ENCODE data around the gene GPHN. TPM values are rescaled to one million over a fixed set of nuclear protein-coding genes. Genes with fewer than 3 reads are reported as not detected.

GPHN gene
- total RNA-seq, 1 donor from 2014 or later: 33.4 TPM

DNA sequence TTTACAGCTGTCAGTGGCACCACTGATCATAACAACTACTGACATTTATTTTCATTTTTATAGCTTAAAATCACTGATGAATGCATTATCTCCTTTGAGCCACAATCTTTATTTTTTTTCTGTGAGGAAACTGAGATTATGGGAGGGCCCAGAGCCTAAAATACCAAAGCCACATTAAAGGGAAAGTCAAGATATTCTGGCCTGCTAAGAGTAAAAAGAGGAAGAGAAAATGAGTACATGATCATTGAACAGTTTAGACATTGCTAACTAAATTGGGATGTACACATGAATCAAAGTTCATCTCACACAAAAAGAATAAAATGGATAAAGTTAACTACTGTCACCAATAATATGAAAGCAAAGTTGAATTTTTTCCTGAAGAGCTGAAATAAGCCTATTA lies 510.8 kb downstream of the GPHN start:
- no peaks in the 10 kb centered on the region for H3K27me3 ChIP-seq (ENCODE audit: low read depth)
- intact Hi-C loops (cut with micrococcal nuclease): no loop called here
- TF ChIP-seq, protein P1, sequence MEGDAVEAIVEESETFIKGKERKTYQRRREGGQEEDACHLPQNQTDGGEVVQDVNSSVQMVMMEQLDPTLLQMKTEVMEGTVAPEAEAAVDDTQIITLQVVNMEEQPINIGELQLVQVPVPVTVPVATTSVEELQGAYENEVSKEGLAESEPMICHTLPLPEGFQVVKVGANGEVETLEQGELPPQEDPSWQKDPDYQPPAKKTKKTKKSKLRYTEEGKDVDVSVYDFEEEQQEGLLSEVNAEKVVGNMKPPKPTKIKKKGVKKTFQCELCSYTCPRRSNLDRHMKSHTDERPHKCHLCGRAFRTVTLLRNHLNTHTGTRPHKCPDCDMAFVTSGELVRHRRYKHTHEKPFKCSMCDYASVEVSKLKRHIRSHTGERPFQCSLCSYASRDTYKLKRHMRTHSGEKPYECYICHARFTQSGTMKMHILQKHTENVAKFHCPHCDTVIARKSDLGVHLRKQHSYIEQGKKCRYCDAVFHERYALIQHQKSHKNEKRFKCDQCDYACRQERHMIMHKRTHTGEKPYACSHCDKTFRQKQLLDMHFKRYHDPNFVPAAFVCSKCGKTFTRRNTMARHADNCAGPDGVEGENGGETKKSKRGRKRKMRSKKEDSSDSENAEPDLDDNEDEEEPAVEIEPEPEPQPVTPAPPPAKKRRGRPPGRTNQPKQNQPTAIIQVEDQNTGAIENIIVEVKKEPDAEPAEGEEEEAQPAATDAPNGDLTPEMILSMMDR (IDR thresholded peaks at IDR 0.05; ENCODE audit: borderline replicate concordance): no peak
- DNase-seq: no peak
- no peak overlapping the region for H3K4me3 ChIP-seq
- no peaks in the 10 kb centered on the region for H3K4me1 ChIP-seq
- peaks cover 6% of the 10 kb centered on the region for H3K36me3 ChIP-seq
- H3K27ac ChIP-seq (replicated peaks): no peak overlapping the region
- no peaks in the 10 kb centered on the region for H3K9me3 ChIP-seq (replicated peaks)

DNA sequence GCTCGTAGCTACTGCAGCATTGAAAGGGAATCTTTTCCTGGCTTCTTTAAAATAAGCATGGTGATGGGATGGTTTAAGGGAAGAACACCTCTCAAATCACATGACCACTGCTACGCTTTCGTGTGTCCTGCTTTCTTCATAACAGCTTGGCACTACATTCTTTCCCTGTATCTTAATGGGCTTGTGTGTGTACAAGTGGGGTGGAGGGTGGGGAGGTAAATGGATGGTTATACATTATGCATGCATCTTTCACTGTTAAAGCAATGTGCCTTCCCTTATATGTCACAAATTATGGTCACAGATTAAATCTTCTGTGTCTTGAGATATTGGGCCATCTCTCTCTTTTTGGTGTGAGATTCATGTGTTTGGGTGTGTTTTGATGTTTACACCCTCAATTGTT lies 511.8 kb downstream of the GPHN start:
- intact Hi-C loops (cut with micrococcal nuclease): no loop called here
- peaks cover 17% of the 10 kb centered on the region for H3K36me3 ChIP-seq
- H3K27me3 ChIP-seq (ENCODE audit: low read depth): no peaks in the 10 kb centered on the region
- H3K27ac ChIP-seq (replicated peaks): no peak overlapping the region
- no peaks in the 10 kb centered on the region for H3K4me1 ChIP-seq
- no peak overlapping the region for H3K4me3 ChIP-seq
- peaks cover 6% of the 10 kb centered on the region for H3K9me3 ChIP-seq (replicated peaks)
- TF ChIP-seq, protein P1 (IDR thresholded peaks at IDR 0.05; ENCODE audit: borderline replicate concordance): no peak
- DNase-seq: no peak

DNA sequence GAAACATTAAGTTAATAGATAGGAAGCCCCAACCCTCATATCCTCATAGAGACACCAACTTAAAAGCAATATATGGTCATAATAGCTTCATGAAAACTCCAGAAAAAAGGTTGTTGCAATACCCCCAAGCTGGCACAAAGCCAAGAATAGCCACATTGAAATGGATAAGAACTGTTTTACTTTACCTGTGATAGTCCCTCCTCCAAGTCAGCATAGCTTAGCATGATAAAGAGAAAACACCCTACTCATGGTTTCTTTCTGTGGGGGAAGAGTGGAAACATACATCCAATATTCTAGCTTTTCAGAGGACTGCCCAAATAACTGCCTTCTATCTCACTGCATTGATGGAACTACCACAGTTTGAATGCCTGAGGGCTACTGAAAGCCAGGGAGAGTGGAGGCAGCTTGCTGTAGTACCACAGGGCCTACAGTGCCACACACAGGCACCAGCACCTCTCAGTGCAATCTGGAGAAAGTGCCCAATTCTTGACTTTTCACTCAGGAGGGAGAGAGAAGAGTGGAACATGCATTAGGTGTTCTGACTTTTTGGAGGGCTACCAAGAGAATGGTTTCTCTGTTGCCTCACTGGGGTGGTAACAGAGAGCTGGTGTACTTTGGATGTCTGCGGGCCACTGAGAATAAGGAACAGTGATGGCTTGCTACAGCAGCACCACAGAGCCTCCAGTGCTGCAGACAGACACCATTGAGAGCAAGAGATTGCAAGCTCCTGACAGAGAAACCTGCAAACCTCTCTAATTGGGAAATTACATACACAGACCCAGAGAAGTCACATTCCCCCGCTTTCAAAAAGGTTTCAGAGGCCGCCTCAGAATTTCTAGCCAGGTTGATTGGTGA lies 524.2 kb downstream of the GPHN start:
- intact Hi-C loops (cut with micrococcal nuclease): no loop called here
- TF ChIP-seq, protein P1 (IDR thresholded peaks at IDR 0.05; ENCODE audit: borderline replicate concordance): no peak
- Histone ChIP-seq H3K27ac (replicated peaks) (no peak overlapping the region), H3K4me3 (no peak overlapping the region), H3K9me3 (replicated peaks) (peaks cover 7% of the 10 kb centered on the region), H3K27me3 (ENCODE audit: low read depth) (no peaks in the 10 kb centered on the region), H3K4me1 (no peaks in the 10 kb centered on the region), H3K36me3 (peaks cover 8% of the 10 kb centered on the region)
- no peak for DNase-seq

DNA sequence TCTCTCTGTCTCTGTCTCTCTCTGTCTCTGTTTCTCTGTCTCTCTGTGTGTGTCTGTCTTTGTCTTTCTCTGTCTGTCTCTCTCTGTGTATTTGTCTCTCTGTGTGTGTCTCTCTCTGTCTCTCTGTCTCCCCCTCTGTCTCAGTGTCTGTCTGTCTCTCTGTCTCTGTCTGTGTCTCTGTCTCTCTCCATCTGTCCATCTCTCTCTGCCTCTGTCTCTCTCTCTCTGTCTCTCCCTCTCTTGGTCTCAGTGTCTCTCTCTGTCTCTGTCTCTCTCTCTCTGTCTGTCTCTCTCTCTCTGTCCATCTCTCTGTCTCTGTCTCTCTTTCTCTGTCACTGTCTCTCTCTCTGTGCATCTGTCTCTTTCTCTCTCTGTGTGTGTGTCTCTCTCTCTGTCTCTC lies 537.5 kb downstream of the GPHN start:
- Histone ChIP-seq H3K27ac (replicated peaks) (no peak overlapping the region), H3K4me3 (no peak overlapping the region), H3K36me3 (peaks cover 4% of the 10 kb centered on the region), H3K9me3 (replicated peaks) (peaks cover 14% of the 10 kb centered on the region), H3K4me1 (no peaks in the 10 kb centered on the region), H3K27me3 (ENCODE audit: low read depth) (no peaks in the 10 kb centered on the region)
- intact Hi-C loops (cut with micrococcal nuclease): no loop called here
- TF ChIP-seq, protein P1 (IDR thresholded peaks at IDR 0.05; ENCODE audit: borderline replicate concordance): no peak
- DNase-seq: no peak

DNA sequence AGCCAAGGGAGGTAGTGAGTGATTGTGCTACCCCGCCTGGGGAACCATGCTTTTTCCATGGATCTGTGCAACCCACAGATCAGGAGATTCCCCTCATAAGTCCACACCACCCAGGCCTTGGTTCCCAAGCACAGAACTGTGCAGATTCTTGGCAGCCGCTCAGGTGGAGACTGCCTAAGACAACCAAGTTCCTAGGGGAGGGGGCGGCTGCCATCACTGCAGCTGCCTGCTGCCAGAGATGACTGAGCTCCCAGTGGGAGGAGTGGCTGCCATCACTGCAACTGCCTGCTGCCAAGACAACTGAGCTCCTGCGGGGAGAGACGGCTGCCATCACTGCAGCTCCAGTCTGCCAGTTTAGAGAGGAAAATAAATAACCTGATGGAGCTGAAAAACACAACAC lies 542.9 kb downstream of the GPHN start:
- intact Hi-C loops (cut with micrococcal nuclease): no loop called here
- peaks cover 8% of the 10 kb centered on the region for H3K9me3 ChIP-seq (replicated peaks)
- H3K4me3 ChIP-seq: no peak overlapping the region
- H3K36me3 ChIP-seq: peaks cover 5% of the 10 kb centered on the region
- DNase-seq: no peak
- H3K27ac ChIP-seq (replicated peaks): no peak overlapping the region
- H3K4me1 ChIP-seq: no peaks in the 10 kb centered on the region
- no peaks in the 10 kb centered on the region for H3K27me3 ChIP-seq (ENCODE audit: low read depth)
- TF ChIP-seq, protein P1 (IDR thresholded peaks at IDR 0.05; ENCODE audit: borderline replicate concordance): no peak

All from left ventricle myocardium inferior (tissue), 1 donor.